ENCODE data around the gene SARS1. TPM values are rescaled to one million over a fixed set of nuclear protein-coding genes. Genes with fewer than 3 reads are reported as not detected.

SARS1 gene
- total RNA-seq, 4 donors from 2014 or later, result 154 to 172 (median 165) TPM

DNA sequence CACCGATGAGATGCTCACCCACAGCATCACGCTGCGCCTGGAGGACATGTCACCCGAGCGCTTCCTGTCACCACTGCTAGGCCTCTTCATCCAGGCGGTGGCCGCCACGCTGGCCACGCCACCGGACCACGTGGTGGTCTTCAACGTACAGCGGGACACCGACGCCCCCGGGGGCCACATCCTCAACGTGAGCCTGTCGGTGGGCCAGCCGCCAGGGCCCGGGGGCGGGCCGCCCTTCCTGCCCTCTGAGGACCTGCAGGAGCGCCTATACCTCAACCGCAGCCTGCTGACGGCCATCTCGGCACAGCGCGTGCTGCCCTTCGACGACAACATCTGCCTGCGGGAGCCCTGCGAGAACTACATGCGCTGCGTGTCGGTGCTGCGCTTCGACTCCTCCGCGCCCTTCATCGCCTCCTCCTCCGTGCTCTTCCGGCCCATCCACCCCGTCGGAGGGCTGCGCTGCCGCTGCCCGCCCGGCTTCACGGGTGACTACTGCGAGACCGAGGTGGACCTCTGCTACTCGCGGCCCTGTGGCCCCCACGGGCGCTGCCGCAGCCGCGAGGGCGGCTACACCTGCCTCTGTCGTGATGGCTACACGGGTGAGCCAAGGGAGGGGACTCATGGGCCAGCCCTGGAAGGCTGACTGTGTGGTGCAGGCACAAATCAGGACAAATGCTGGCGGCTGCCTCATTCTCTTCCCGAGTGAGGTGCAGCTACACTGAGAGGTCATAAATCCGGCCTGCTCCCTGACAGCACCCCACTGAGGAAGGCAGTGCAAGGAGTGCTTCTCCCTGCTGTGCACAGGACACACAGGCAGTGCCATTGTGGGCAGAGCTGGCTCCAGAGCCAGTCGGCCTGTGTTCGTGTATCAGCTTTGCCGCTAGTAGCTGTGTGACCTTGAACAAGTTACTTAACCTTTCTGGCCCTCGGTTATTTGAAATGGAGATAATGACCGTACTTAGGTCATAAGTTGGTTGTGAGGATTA, 45.1 kb downstream of the SARS1 start:
- H3K4me3 ChIP-seq (ENCODE audit: low read depth, poor library complexity, severe bottlenecking), result no peak overlapping the region
- no peak for TF ChIP-seq POLR2A (IDR thresholded peaks at IDR 0.05)
- TF ChIP-seq, protein P1, sequence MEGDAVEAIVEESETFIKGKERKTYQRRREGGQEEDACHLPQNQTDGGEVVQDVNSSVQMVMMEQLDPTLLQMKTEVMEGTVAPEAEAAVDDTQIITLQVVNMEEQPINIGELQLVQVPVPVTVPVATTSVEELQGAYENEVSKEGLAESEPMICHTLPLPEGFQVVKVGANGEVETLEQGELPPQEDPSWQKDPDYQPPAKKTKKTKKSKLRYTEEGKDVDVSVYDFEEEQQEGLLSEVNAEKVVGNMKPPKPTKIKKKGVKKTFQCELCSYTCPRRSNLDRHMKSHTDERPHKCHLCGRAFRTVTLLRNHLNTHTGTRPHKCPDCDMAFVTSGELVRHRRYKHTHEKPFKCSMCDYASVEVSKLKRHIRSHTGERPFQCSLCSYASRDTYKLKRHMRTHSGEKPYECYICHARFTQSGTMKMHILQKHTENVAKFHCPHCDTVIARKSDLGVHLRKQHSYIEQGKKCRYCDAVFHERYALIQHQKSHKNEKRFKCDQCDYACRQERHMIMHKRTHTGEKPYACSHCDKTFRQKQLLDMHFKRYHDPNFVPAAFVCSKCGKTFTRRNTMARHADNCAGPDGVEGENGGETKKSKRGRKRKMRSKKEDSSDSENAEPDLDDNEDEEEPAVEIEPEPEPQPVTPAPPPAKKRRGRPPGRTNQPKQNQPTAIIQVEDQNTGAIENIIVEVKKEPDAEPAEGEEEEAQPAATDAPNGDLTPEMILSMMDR (IDR thresholded peaks at IDR 0.05), result no peak
- intact Hi-C loops (cut with DNase I; ENCODE audit: low total_unique reads), result no loop called here
- 92 to 94% methylated on average over 65 to 68 of the region's 69 CpGs for WGBS, 2 donors
- no peak for DNase-seq (ENCODE audit: low spot score in 2 of 2)

DNA sequence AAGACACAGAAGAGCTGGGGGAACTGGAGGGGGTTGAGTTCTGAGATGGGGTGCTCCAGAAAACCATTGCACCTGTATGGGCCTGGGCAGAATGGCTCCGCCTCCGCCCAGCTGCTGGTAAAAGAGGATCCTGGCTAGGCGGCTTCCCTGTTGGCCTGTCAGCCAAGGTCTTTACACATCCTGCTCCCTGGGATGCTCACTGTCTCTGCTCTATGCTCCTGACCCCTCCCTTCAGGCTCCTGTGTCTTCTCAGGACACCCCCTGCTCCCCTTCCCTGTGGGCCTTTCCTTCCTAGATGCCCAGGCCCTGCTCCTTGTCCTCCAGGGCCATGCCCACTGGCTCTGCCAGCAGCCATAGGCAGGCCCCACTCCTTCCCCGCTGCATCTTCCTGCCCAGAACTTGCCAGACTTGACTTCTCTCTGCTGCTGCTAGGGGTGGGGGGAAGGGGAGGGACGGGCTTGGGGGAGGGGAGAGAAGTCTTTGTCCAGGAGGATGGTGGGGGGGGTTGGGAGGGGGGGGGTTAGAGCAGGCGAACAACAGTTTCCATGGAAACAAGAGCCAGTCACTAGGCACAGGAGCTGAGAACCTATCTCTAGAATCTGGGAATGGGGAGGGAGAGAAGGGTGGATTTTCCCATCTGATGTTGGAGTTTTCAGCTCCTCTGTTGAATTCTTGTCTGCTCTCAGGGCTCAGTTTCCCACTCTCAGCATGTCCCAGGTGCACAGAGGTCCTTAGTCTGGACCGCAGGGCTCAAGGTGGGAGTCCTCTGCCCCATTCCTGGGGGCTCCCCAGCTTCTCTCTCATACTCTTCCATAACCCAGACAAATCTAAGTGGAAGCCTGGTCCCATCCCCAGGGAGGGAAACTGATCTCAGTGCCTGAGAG, 46.2 kb downstream of the SARS1 start:
- TF ChIP-seq, protein P1 (IDR thresholded peaks at IDR 0.05), result no peak
- TF ChIP-seq POLR2A (IDR thresholded peaks at IDR 0.05), result no peak
- intact Hi-C loops (cut with DNase I; ENCODE audit: low total_unique reads), result loop anchor here (5.0 kb wide), 1 partner anchor 142 kb away; no protein-coding TSS in a partner anchor
- no peak for DNase-seq (ENCODE audit: low spot score in 2 of 2)
- 69 to 71% methylated on average over 7 of the region's 7 CpGs for WGBS, 2 donors
- H3K4me3 ChIP-seq (ENCODE audit: low read depth, poor library complexity, severe bottlenecking), result no peak overlapping the region

DNA sequence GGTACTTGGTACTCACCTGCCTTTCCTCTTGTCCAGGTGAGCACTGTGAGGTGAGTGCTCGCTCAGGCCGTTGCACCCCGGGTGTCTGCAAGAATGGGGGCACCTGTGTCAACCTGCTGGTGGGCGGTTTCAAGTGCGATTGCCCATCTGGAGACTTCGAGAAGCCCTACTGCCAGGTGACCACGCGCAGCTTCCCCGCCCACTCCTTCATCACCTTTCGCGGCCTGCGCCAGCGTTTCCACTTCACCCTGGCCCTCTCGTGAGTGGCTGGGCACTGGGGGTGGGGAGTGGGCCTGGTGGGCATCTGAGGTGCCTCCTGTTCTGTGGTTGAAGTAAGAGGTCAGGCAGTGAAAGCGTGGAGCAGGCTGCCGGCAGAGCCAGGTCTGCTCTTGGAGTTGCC, 47.3 kb downstream of the SARS1 start:
- no peak for TF ChIP-seq POLR2A (IDR thresholded peaks at IDR 0.05)
- TF ChIP-seq, protein P1 (IDR thresholded peaks at IDR 0.05), result no peak
- WGBS, 2 donors, result 86 to 92% methylated on average over 16 of the region's 16 CpGs
- H3K4me3 ChIP-seq (ENCODE audit: low read depth, poor library complexity, severe bottlenecking), result no peak overlapping the region
- no peak for DNase-seq (ENCODE audit: low spot score in 2 of 2)
- intact Hi-C loops (cut with DNase I; ENCODE audit: low total_unique reads), result loop anchor here (5.0 kb wide), 1 partner anchor 141 kb away; no protein-coding TSS in a partner anchor

DNA sequence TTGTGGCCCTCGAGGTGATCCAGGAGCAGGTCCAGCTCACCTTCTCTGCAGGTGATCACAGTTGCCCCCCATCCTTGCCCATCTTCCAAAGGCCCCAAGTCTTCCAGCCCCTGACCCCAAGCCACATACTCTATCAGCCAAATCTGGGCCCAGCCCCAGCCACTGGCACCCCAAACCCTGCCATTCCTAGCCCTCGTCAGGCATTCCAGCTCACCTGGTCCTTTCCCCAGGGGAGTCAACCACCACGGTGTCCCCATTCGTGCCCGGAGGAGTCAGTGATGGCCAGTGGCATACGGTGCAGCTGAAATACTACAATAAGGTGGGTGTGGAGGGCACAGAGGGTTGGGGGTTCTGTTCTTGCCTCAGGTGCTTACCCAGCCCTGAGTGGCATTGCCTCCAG, 47.9 kb downstream of the SARS1 start:
- TF ChIP-seq, protein P1 (IDR thresholded peaks at IDR 0.05), result no peak
- TF ChIP-seq POLR2A (IDR thresholded peaks at IDR 0.05), result no peak
- intact Hi-C loops (cut with DNase I; ENCODE audit: low total_unique reads), result loop anchor here (5.0 kb wide), 1 partner anchor 141 kb away; no protein-coding TSS in a partner anchor
- DNase-seq (ENCODE audit: low spot score in 2 of 2), result no peak
- 86 to 97% methylated on average over 6 of the region's 6 CpGs for WGBS, 2 donors
- no peak overlapping the region for H3K4me3 ChIP-seq (ENCODE audit: low read depth, poor library complexity, severe bottlenecking)

DNA sequence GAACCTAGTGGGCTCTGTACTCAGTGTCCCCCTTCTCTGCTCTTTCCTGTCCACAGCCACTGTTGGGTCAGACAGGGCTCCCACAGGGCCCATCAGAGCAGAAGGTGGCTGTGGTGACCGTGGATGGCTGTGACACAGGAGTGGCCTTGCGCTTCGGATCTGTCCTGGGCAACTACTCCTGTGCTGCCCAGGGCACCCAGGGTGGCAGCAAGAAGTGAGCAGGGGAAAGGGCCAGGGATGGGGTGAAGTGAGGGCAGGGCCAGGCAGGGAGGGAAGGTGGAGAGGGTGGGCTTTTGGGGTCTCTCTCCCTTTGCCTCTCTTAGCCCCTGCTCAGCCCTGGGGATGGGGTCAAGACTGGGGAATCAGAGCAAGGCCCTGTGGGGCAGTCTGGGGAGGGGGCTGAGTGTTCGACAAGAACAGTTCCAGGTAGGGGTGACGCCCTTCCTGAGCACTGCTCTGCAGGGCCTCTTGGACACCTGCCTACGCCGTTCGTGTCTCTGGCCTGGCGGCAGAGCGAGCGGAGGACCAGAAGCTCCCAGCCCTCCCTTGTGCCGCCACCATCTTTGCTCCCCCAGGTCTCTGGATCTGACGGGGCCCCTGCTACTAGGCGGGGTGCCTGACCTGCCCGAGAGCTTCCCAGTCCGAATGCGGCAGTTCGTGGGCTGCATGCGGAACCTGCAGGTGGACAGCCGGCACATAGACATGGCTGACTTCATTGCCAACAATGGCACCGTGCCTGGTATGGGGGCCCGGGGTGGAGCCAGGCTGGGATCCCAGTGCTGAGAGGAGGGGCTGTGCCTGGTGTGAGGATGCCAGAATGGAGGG, 48.7 kb downstream of the SARS1 start:
- intact Hi-C loops (cut with DNase I; ENCODE audit: low total_unique reads), result loop anchor here (5.0 kb wide), 1 partner anchor 140 kb away; no protein-coding TSS in a partner anchor
- TF ChIP-seq, protein P1 (IDR thresholded peaks at IDR 0.05), result no peak
- TF ChIP-seq POLR2A (IDR thresholded peaks at IDR 0.05), result no peak
- no peak for DNase-seq (ENCODE audit: low spot score in 2 of 2)
- H3K4me3 ChIP-seq (ENCODE audit: low read depth, poor library complexity, severe bottlenecking), result no peak overlapping the region
- 53 to 59% methylated on average over 9 to 22 of the region's 22 CpGs for WGBS, 2 donors

Measured in lower leg skin (tissue), 4 donors.